MM.1S (cell line): ENCODE measurements around the gene OTOA.
"Not testable (repeated sequence)": the region's sequence is repeated elsewhere in the genome, so short reads cannot be mapped to it uniquely, and the experiment has no call there.

Experiments used
- DNase-seq: peaks from one replicate; pipeline ENCODE4 v3.0.0-alpha.2; 2015
- H2AFZ ChIP-seq: fragments of 300-600 bp; sonication (generic); 2 replicates; pipeline ENCODE4 v1.6.0; 2016; ENCODE audit warnings: antibody characterized with exemption, low read length
- H3F3A ChIP-seq: fragments of 300-600 bp; sonication (generic); 2 replicates; pipeline ENCODE4 v1.6.1; 2016; ENCODE audit warnings: mild to moderate bottlenecking, antibody characterized with exemption, low read length, moderate library complexity, mixed read lengths; ENCODE audit not compliant: insufficient read depth
- H3K27ac ChIP-seq: fragments of 300-600 bp; sonication (generic); 2 replicates; pipeline ENCODE4 v1.5.1; 2016; ENCODE audit warnings: mild to moderate bottlenecking, low read length
- H3K27me3 ChIP-seq: fragments of 300-600 bp; sonication (generic); replicated peaks from 2 replicates; pipeline ENCODE4 v1.6.0; 2016; ENCODE audit warnings: low read length; ENCODE audit not compliant: insufficient read depth
- H3K36me3 ChIP-seq: fragments of 300-600 bp; sonication (generic); replicated peaks from 2 replicates; pipeline ENCODE4 v1.6.1; 2016; ENCODE audit warnings: mild to moderate bottlenecking, low read length, mixed read lengths; ENCODE audit not compliant: insufficient read depth
- H3K4me1 ChIP-seq: fragments of 300-600 bp; sonication (generic); 2 replicates; pipeline ENCODE4 v1.6.1; 2016; ENCODE audit warnings: low read length, mixed read lengths
- H3K4me2 ChIP-seq: fragments of 300-600 bp; sonication (generic); 2 replicates; pipeline ENCODE4 v1.6.0; 2016; ENCODE audit warnings: low read depth, low read length
- H3K4me3 ChIP-seq: fragments of 300-600 bp; sonication (generic); 2 replicates; pipeline ENCODE4 v1.5.1; 2016; ENCODE audit warnings: low read length, mixed read lengths
- H3K79me2 ChIP-seq: fragments of 300-600 bp; sonication (generic); 2 replicates; pipeline ENCODE4 v1.6.1; 2016; ENCODE audit warnings: mixed run types, low read length, mixed read lengths
- H3K9ac ChIP-seq: fragments of 300-600 bp; sonication (generic); 2 replicates; pipeline ENCODE4 v1.6.1; 2016; ENCODE audit warnings: low read length, mixed read lengths
- H3K9me2 ChIP-seq: fragments of 300-600 bp; sonication (generic); replicated peaks from 2 replicates; pipeline ENCODE4 v1.6.1; 2016; ENCODE audit warnings: mild to moderate bottlenecking, low read length, mixed read lengths; ENCODE audit not compliant: insufficient read depth
- H3K9me3 ChIP-seq: fragments of 300-600 bp; sonication (generic); replicated peaks from 2 replicates; pipeline ENCODE4 v1.6.1; 2016; ENCODE audit warnings: mild to moderate bottlenecking, low read length, mixed read lengths; ENCODE audit not compliant: insufficient read depth
- H4K20me1 ChIP-seq: fragments of 300-600 bp; sonication (generic); 2 replicates; pipeline ENCODE4 v1.6.1; 2016; ENCODE audit warnings: mild to moderate bottlenecking, low read length, moderate library complexity, mixed read lengths; ENCODE audit not compliant: insufficient read depth
- CTCF ChIP-seq: fragments of 300-600 bp; sonication (generic); IDR thresholded peaks from 2 replicates; pipeline ENCODE4 v1.5.1; 2016; ENCODE audit warnings: antibody characterized with exemption, low read length, mixed read lengths
- EZH2 ChIP-seq: fragments of 300-600 bp; sonication (generic); optimal IDR thresholded peaks from 2 replicates; pipeline ENCODE3; 2017; ENCODE audit warnings: low read depth, mild to moderate bottlenecking, antibody characterized with exemption, low read length, mixed read lengths
- EZH2phosphoT487 ChIP-seq: fragments of 300-600 bp; sonication (generic); IDR thresholded peaks from 2 replicates; pipeline ENCODE4 v1.6.1; 2018; ENCODE audit warnings: antibody characterized with exemption, low read length

The OTOA gene

GRCh38 chr16:21628121-21628726 lies 35.5 kb upstream of the OTOA start:
- no peaks in the 10 kb centered on the region for H3K9me2 ChIP-seq
- H2AFZ ChIP-seq: no peak overlapping the region
- no peak overlapping the region for H3K9ac ChIP-seq
- peaks cover 4% of the 10 kb centered on the region for H3K36me3 ChIP-seq
- H3K79me2 ChIP-seq: peaks cover 6% of the 10 kb centered on the region; the same call in 1 of the 2 replicates
- TF ChIP-seq EZH2: no peak
- TF ChIP-seq EZH2phosphoT487: no peak
- TF ChIP-seq CTCF: no peak
- H3K27me3 ChIP-seq: no peaks in the 10 kb centered on the region
- no peaks in the 10 kb centered on the region for H3K4me1 ChIP-seq
- no peak overlapping the region for H3K27ac ChIP-seq
- no peaks in the 10 kb centered on the region for H3K9me3 ChIP-seq
- no peaks in the 10 kb centered on the region for H3F3A ChIP-seq
- no peak overlapping the region for H3K4me3 ChIP-seq
- no peaks in the 10 kb centered on the region for H4K20me1 ChIP-seq
- H3K4me2 ChIP-seq: no peak overlapping the region
- no peak for DNase-seq

GRCh38 chr16:21628772-21629171 lies 35.0 kb upstream of the OTOA start:
- DNase-seq: no peak
- peaks cover 6% of the 10 kb centered on the region; the same call in 1 of the 2 replicates for H3K79me2 ChIP-seq

DNA sequence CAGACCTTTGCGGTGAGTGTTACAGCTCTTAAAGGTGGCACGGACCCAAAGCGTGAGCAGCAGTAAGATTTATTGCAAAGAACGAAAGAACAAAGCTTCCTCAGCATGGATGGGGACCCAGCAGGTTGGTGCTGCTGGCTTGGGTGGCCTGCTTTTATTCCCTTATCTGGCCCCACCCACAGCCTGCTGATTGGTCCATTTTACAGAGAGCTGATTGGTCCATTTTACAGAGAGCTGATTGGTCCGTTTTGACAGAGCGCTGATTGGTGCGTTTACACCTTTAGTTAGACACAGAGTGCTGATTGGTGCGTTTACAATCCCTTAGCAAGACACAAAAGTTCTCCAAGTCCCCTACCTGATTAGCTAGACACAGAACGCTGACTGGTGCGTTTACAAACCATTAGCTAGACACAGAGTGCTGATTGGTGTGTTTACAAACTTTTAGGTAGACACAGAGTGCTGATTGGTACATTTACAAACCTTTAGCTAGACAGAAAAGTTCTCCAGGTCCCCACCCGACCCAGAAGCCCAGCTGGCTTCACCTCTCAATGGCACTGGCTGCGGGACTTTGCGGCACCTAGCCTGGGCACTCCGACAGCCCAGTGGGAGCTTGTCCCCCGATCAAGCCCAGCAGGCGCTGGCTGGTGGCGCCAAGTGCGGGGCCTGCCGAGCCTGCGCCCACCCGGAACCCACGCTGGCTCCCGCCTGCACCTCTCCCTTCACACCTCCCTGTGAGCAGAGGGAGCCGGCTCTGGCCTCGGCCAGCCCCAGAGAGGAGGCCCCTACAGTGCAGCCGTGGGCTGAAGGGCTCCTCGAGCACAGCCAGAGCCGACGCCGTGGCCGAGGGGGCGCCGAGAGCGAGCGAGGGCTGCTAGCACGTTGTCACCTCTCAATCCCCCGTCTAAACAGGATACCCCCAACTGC lies 33.9 kb upstream of the OTOA start:
- not testable (repeated sequence) for H3K36me3 ChIP-seq, H3F3A ChIP-seq, H3K4me2 ChIP-seq, H3K27me3 ChIP-seq, H3K79me2 ChIP-seq, H3K9ac ChIP-seq, H3K9me2 ChIP-seq, H3K4me3 ChIP-seq, H3K4me1 ChIP-seq, DNase-seq, H3K27ac ChIP-seq, H3K9me3 ChIP-seq, H4K20me1 ChIP-seq, H2AFZ ChIP-seq

More at GRCh38 chr16:21628772-21629171, 35.0 kb upstream of the OTOA start:
- TF ChIP-seq EZH2 (no peak), EZH2phosphoT487 (no peak), CTCF (no peak)
- H3K9ac ChIP-seq: no peak overlapping the region
- no peak overlapping the region for H2AFZ ChIP-seq
- no peaks in the 10 kb centered on the region for H3K27me3 ChIP-seq
- no peaks in the 10 kb centered on the region for H3K9me3 ChIP-seq
- H3K36me3 ChIP-seq: peaks cover 4% of the 10 kb centered on the region
- H3K9me2 ChIP-seq: no peaks in the 10 kb centered on the region
- H3K4me3 ChIP-seq: no peak overlapping the region
- H3K4me1 ChIP-seq: no peaks in the 10 kb centered on the region
- H3K4me2 ChIP-seq: no peak overlapping the region
- no peaks in the 10 kb centered on the region for H3F3A ChIP-seq
- H3K27ac ChIP-seq: no peak overlapping the region
- no peaks in the 10 kb centered on the region for H4K20me1 ChIP-seq

GRCh38 chr16:21630866-21631265 lies 32.9 kb upstream of the OTOA start:
- H3K4me3 ChIP-seq, H3K4me2 ChIP-seq, DNase-seq, H4K20me1 ChIP-seq, H3K9ac ChIP-seq, H3F3A ChIP-seq, H3K9me3 ChIP-seq, H3K4me1 ChIP-seq, H3K9me2 ChIP-seq, H3K27me3 ChIP-seq, H3K79me2 ChIP-seq, H3K36me3 ChIP-seq, H2AFZ ChIP-seq, H3K27ac ChIP-seq: not testable (repeated sequence)

- H4K20me1 ChIP-seq, H3K4me3 ChIP-seq, H3K27me3 ChIP-seq, H3K4me2 ChIP-seq, H3F3A ChIP-seq, H3K9me2 ChIP-seq, H3K4me1 ChIP-seq, H3K79me2 ChIP-seq, H3K9ac ChIP-seq, DNase-seq, H3K27ac ChIP-seq, H2AFZ ChIP-seq, H3K9me3 ChIP-seq, H3K36me3 ChIP-seq: not testable (repeated sequence)
Observed at GRCh38 chr16:21631376-21631775, 32.4 kb upstream of the OTOA start.

- not testable (repeated sequence) for H3K9ac ChIP-seq, H4K20me1 ChIP-seq, H3K4me1 ChIP-seq, H3K27me3 ChIP-seq, H3K4me3 ChIP-seq, H3F3A ChIP-seq, H3K27ac ChIP-seq, H3K9me2 ChIP-seq, H3K79me2 ChIP-seq, DNase-seq, H3K4me2 ChIP-seq, H3K9me3 ChIP-seq, H3K36me3 ChIP-seq, H2AFZ ChIP-seq
Observed at GRCh38 chr16:21631951-21632575, 31.7 kb upstream of the OTOA start.
